T-cell (primary cell): ENCODE measurements around the gene GSE1. TPM values are rescaled to one million over a fixed set of nuclear protein-coding genes. Genes with fewer than 3 reads are reported as not detected.

Experiments used
- ATAC-seq, 4 experiments: fragments of 200-7000 bp in 3 of 4; fragments of 150-1000 bp in 1 of 4; cut with Tn5 transposase; replicated peaks in 1 of 4; 1 replicate in 3 of 4; 2 replicates in 1 of 4; pipeline ENCODE4 v1.10.0; 2021; ENCODE audit warnings: moderate library complexity in 3 of 4, mild to moderate bottlenecking in 2 of 4, moderate number of reproducible peaks in 1 of 4
- CTCF ChIA-PET, 2 donors: fragments of 300-600 bp; sonication (Branson Sonifier 250); formaldehyde crosslinking; loops; one replicate each; lab custom pipeline; 2022; ENCODE audit warnings: antibody characterized with exemption in 2 of 2; lab: Charles Lee
- POLR2A ChIA-PET, 2 donors: fragments of 300-600 bp; sonication (Branson Sonifier 250); formaldehyde crosslinking; loops; one replicate each; lab custom pipeline; 2022; ENCODE audit warnings: antibody characterized with exemption in 2 of 2; lab: Charles Lee
- DNase-seq, 35 experiments: peaks; one replicate each; pipeline versions ENCODE4 v3.0.0 to v3.0.0-alpha.2; 2013 to 2023
- H3K27ac ChIP-seq: one replicate; pipeline ENCODE4 v1.5.1; 2013; ENCODE audit warnings: low read length
- H3K27me3 ChIP-seq, 2 experiments: replicated peaks in 1 of 2; 1 replicate in 1 of 2; 2 replicates in 1 of 2; pipeline versions ENCODE4 v1.6.1 to v1.7.0; 2013; ENCODE audit warnings: low read length in 1 of 2, mixed read lengths in 1 of 2; ENCODE audit not compliant: control insufficient read depth in 2 of 2, insufficient read depth in 2 of 2; ENCODE audit errors: extremely low read depth in 1 of 2
- H3K36me3 ChIP-seq, 2 donors: 1 replicate in 1 of 2; 2 replicates in 1 of 2; pipeline versions ENCODE4 v1.6.1 to v1.7.0; 2013; ENCODE audit warnings: low read length in 1 of 2; ENCODE audit not compliant: control insufficient read depth in 2 of 2, insufficient read depth in 1 of 2; ENCODE audit errors: extremely low read depth in 1 of 2
- H3K4me1 ChIP-seq, 2 experiments: 1 replicate in 1 of 2; 2 replicates in 1 of 2; pipeline versions ENCODE4 v1.6.1 to v1.7.0; 2013; ENCODE audit warnings: low read length in 2 of 2, mixed read lengths in 1 of 2; ENCODE audit not compliant: insufficient read depth in 2 of 2, control insufficient read depth in 1 of 2; ENCODE audit errors: extremely low read depth in 1 of 2
- H3K4me3 ChIP-seq, 2 donors: 1 replicate in 1 of 2; 2 replicates in 1 of 2; pipeline versions ENCODE4 v1.5.1 to v1.7.0; 2013; ENCODE audit warnings: mild to moderate bottlenecking in 2 of 2, low read length in 1 of 2, moderate library complexity in 1 of 2; ENCODE audit not compliant: control insufficient read depth in 1 of 2; ENCODE audit errors: extremely low read depth in 1 of 2
- H3K9me3 ChIP-seq: 2 replicates; pipeline ENCODE4 v1.7.0; 2013
- H3K27ac Mint-ChIP-seq, 2 donors: one replicate each; pipeline ENCODE4 v1.8.0; 2020 to 2021; ENCODE audit warnings: mild to moderate bottlenecking in 2 of 2, mixed read lengths in 2 of 2
- H3K27me3 Mint-ChIP-seq, 2 donors: one replicate each; pipeline ENCODE4 v1.8.0; 2021 to 2022; ENCODE audit warnings: mixed read lengths in 2 of 2
- H3K36me3 Mint-ChIP-seq: one replicate; pipeline ENCODE4 v1.8.0; 2021; ENCODE audit warnings: mixed read lengths
- H3K4me1 Mint-ChIP-seq, 3 donors: one replicate each; pipeline ENCODE4 v1.8.0; 2020 to 2022; ENCODE audit warnings: mixed read lengths in 3 of 3, mild to moderate bottlenecking in 1 of 3
- H3K4me3 Mint-ChIP-seq, 3 donors: one replicate each; pipeline ENCODE4 v1.8.0; 2020 to 2022; ENCODE audit warnings: mild to moderate bottlenecking in 3 of 3, mixed read lengths in 3 of 3, moderate library complexity in 3 of 3
- H3K9me3 Mint-ChIP-seq, 3 donors: one replicate each; pipeline ENCODE4 v1.8.0; 2020 to 2022; ENCODE audit warnings: mixed read lengths in 3 of 3
- WGBS: methylation state at CpG from one replicate; pipeline ENCODE4 v1.1.5; 2013; ENCODE audit warnings: missing lambda C conversion rate; ENCODE audit not compliant: insufficient coverage; 5-methylcytosine and 5-hydroxymethylcytosine counted together
- total RNA-seq, 35 experiments: library from RNA in 6 of 35; stranded (reverse) in 6 of 35; fragments of 120-200 nt in 1 of 35; gene quantifications; one replicate each; pipeline versions ENCODE4 v1.2.1 to v1.2.4 and lab custom pipeline; 2013 to 2026

Gene GSE1
- total RNA-seq, 5 donors from 2014 or later (not counting 1 experiment from before 2014, with no cell fraction given): 29.1 to 61.7 (median 37.4) TPM

- ChIA-PET POLR2A (no interaction called here), CTCF (no interaction called here)
- H3K9me3 Mint-ChIP-seq: no peaks in the 10 kb centered on the region
Observed at GRCh38 chr16:85577899-85578598, 35.1 kb upstream of the GSE1 start.

GRCh38 chr16:85578599-85578948, 34.5 kb upstream of the GSE1 start:
- Histone ChIP-seq H3K9me3 (no peaks in the 10 kb centered on the region), H3K36me3 (peaks cover 0 to 3% of the 10 kb centered on the region in 2 donors), H3K4me1 (peaks cover 3 to 56% of the 10 kb centered on the region in 2 experiments), H3K27me3 (no peaks in the 10 kb centered on the region), H3K27ac (no peak overlapping the region), H3K4me3 (no peak overlapping the region)
- ChIA-PET POLR2A (no interaction called here), CTCF (no interaction called here)
- no peak for ATAC-seq
- H3K36me3 Mint-ChIP-seq: peaks cover 14% of the 10 kb centered on the region
- no peaks in the 10 kb centered on the region for H3K27me3 Mint-ChIP-seq
- no peak for DNase-seq
- peaks cover 34 to 46% (median 41%) of the 10 kb centered on the region in 3 donors for H3K4me1 Mint-ChIP-seq
- H3K27ac Mint-ChIP-seq: no peak overlapping the region
- no peak overlapping the region for H3K4me3 Mint-ChIP-seq
- no peaks in the 10 kb centered on the region for H3K9me3 Mint-ChIP-seq
- 93% methylated on average over 4 of the region's 5 CpGs for WGBS

More at GRCh38 chr16:85577899-85578598, 35.1 kb upstream of the GSE1 start:
- H3K4me1 ChIP-seq: peaks cover 3 to 51% of the 10 kb centered on the region in 2 experiments
- H3K27ac ChIP-seq: no peak overlapping the region
- H3K9me3 ChIP-seq: no peaks in the 10 kb centered on the region
- Mint-ChIP-seq H3K4me3 (no peak overlapping the region), H3K4me1 (peaks cover 35 to 45% (median 36%) of the 10 kb centered on the region in 3 donors), H3K36me3 (peaks cover 14% of the 10 kb centered on the region), H3K27me3 (no peaks in the 10 kb centered on the region), H3K27ac (no peak overlapping the region)
- H3K27me3 ChIP-seq: no peaks in the 10 kb centered on the region
- H3K4me3 ChIP-seq: no peak overlapping the region
- DNase-seq (no peak), ATAC-seq (no peak)
- 95% methylated on average over 17 of the region's 20 CpGs for WGBS
- H3K36me3 ChIP-seq: peaks cover 0 to 3% of the 10 kb centered on the region in 2 donors

GRCh38 chr16:85579191-85579590, 33.9 kb upstream of the GSE1 start:
- ChIA-PET CTCF (no interaction called here), POLR2A (no interaction called here)
- DNase-seq (no peak), ATAC-seq (no peak)
- H3K4me1 ChIP-seq: peaks cover 3 to 62% of the 10 kb centered on the region in 2 experiments
- Mint-ChIP-seq H3K4me3 (no peak overlapping the region), H3K27me3 (no peaks in the 10 kb centered on the region), H3K4me1 (peaks cover 35 to 47% (median 46%) of the 10 kb centered on the region in 3 donors), H3K36me3 (peaks cover 14% of the 10 kb centered on the region), H3K27ac (no peak overlapping the region), H3K9me3 (no peaks in the 10 kb centered on the region)
- H3K36me3 ChIP-seq: no peaks in the 10 kb centered on the region
- 93% methylated on average over 10 of the region's 13 CpGs for WGBS
- no peaks in the 10 kb centered on the region for H3K9me3 ChIP-seq
- no peak overlapping the region for H3K4me3 ChIP-seq
- no peak overlapping the region for H3K27ac ChIP-seq
- H3K27me3 ChIP-seq: no peaks in the 10 kb centered on the region

- POLR2A ChIA-PET: no interaction called here
- DNase-seq (no peak), ATAC-seq (no peak)
- peaks cover 3 to 61% of the 10 kb centered on the region in 2 experiments for H3K4me1 ChIP-seq
- no peaks in the 10 kb centered on the region for H3K36me3 ChIP-seq
- 97% methylated on average over 11 of the region's 11 CpGs for WGBS
- no peak overlapping the region for H3K27ac ChIP-seq
- Mint-ChIP-seq H3K36me3 (peaks cover 14% of the 10 kb centered on the region), H3K4me3 (no peak overlapping the region), H3K27me3 (no peaks in the 10 kb centered on the region), H3K27ac (no peak overlapping the region), H3K9me3 (no peaks in the 10 kb centered on the region), H3K4me1 (peaks cover 36 to 47% (median 45%) of the 10 kb centered on the region in 3 donors)
- CTCF ChIA-PET: interaction anchor here in 1 of 2 donors (1.6 kb wide), 1 partner anchor 36 kb away, joined by 3 read pairs; no protein-coding TSS in a partner anchor
- H3K4me3 ChIP-seq: no peak overlapping the region
- H3K9me3 ChIP-seq: no peaks in the 10 kb centered on the region
- H3K27me3 ChIP-seq: no peaks in the 10 kb centered on the region
Observed at GRCh38 chr16:85579923-85580580, 33.1 kb upstream of the GSE1 start.

- H3K4me1 Mint-ChIP-seq: peaks cover 31 to 41% (median 40%) of the 10 kb centered on the region in 3 donors
- Histone ChIP-seq H3K36me3 (no peaks in the 10 kb centered on the region), H3K27me3 (no peaks in the 10 kb centered on the region), H3K4me1 (peaks cover 3 to 62% of the 10 kb centered on the region in 2 experiments), H3K9me3 (no peaks in the 10 kb centered on the region), H3K4me3 (no peak overlapping the region), H3K27ac (no peak overlapping the region)
- H3K27ac Mint-ChIP-seq: no peak overlapping the region
- no peaks in the 10 kb centered on the region for H3K9me3 Mint-ChIP-seq
- H3K27me3 Mint-ChIP-seq: no peaks in the 10 kb centered on the region
- peaks cover 12% of the 10 kb centered on the region for H3K36me3 Mint-ChIP-seq
- ATAC-seq (no peak), DNase-seq (no peak)
- ChIA-PET CTCF (interaction anchor here in 1 of 2 donors (1.6 kb wide), 1 partner anchor 36 kb away, joined by 3 read pairs; no protein-coding TSS in a partner anchor), POLR2A (no interaction called here)
- H3K4me3 Mint-ChIP-seq: no peak overlapping the region
- 95% methylated on average over 7 of the region's 7 CpGs for WGBS
Observed at GRCh38 chr16:85580684-85581083, 32.4 kb upstream of the GSE1 start.

- peaks cover 12% of the 10 kb centered on the region for H3K36me3 Mint-ChIP-seq
- H3K4me3 Mint-ChIP-seq: no peak overlapping the region
Observed at GRCh38 chr16:85582229-85582991, 30.7 kb upstream of the GSE1 start.

More at GRCh38 chr16:85582229-85582991, 30.7 kb upstream of the GSE1 start:
- H3K27me3 ChIP-seq: no peaks in the 10 kb centered on the region
- ATAC-seq (no peak), DNase-seq (no peak)
- H3K4me1 ChIP-seq: peaks cover under 1 to 49% of the 10 kb centered on the region in 2 experiments
- 94% methylated on average over 22 of the region's 29 CpGs for WGBS
- no peaks in the 10 kb centered on the region for H3K36me3 ChIP-seq
- Mint-ChIP-seq H3K9me3 (no peaks in the 10 kb centered on the region), H3K4me1 (peaks cover 25 to 35% (median 34%) of the 10 kb centered on the region in 3 donors), H3K27ac (no peak overlapping the region), H3K27me3 (no peaks in the 10 kb centered on the region)
- H3K27ac ChIP-seq: no peak overlapping the region
- H3K9me3 ChIP-seq: no peaks in the 10 kb centered on the region
- no peak overlapping the region for H3K4me3 ChIP-seq
- ChIA-PET CTCF (no interaction called here), POLR2A (no interaction called here)
